Fibroblast of the conjunctiva (primary cell): ENCODE measurements around the gene MAP2K5.

Experiments used
- DNase-seq: peaks from one replicate; pipeline ENCODE4 v3.0.0-alpha.2; 2010; ENCODE audit warnings: low read depth

Gene MAP2K5

GRCh38 chr15:67724691-67725375 is 182.3 kb downstream of the MAP2K5 start:
- no peak for DNase-seq

GRCh38 chr15:67730135-67730534 is 187.6 kb downstream of the MAP2K5 start:
- no peak for DNase-seq

GRCh38 chr15:67731112-67731721 is 188.7 kb downstream of the MAP2K5 start:
- DNase-seq: no peak

GRCh38 chr15:67732164-67732563 is 189.7 kb downstream of the MAP2K5 start:
- no peak for DNase-seq

- no peak for DNase-seq
Observed at GRCh38 chr15:67732671-67733374, 190.3 kb downstream of the MAP2K5 start.

GRCh38 chr15:67735896-67736295 is 193.4 kb downstream of the MAP2K5 start:
- no peak for DNase-seq

- no peak for DNase-seq
Observed at GRCh38 chr15:67736810-67737209, 194.3 kb downstream of the MAP2K5 start.

- no peak for DNase-seq
Observed at GRCh38 chr15:67738056-67738455, 195.6 kb downstream of the MAP2K5 start.

- no peak for DNase-seq
Observed at GRCh38 chr15:67740405-67740804, 197.9 kb downstream of the MAP2K5 start.

GRCh38 chr15:67741308-67741707 is 198.8 kb downstream of the MAP2K5 start:
- DNase-seq: peak; percentile 24

GRCh38 chr15:67743558-67743957 is 201.1 kb downstream of the MAP2K5 start:
- no peak for DNase-seq

- DNase-seq: no peak
Observed at GRCh38 chr15:67744331-67745072, 202.0 kb downstream of the MAP2K5 start.

- peak; percentile 21 for DNase-seq
Observed at GRCh38 chr15:67745073-67746006, 202.8 kb downstream of the MAP2K5 start.

- peak; percentile 54 for DNase-seq
Observed at GRCh38 chr15:67746022-67746421, 203.5 kb downstream of the MAP2K5 start.

- no peak for DNase-seq
Observed at GRCh38 chr15:67746450-67746849, 203.9 kb downstream of the MAP2K5 start.

GRCh38 chr15:67747921-67748320 is 205.4 kb downstream of the MAP2K5 start:
- no peak for DNase-seq

GRCh38 chr15:67750371-67750770 is 207.9 kb downstream of the MAP2K5 start:
- DNase-seq: no peak

- DNase-seq: no peak
Observed at GRCh38 chr15:67753891-67754290, 211.4 kb downstream of the MAP2K5 start.

GRCh38 chr15:67755264-67755663 is 212.8 kb downstream of the MAP2K5 start:
- DNase-seq: no peak

GRCh38 chr15:67755936-67756335 is 213.4 kb downstream of the MAP2K5 start:
- DNase-seq: no peak

GRCh38 chr15:67758619-67759300 is 216.3 kb downstream of the MAP2K5 start:
- DNase-seq: peak; percentile 17
